Pancreas (tissue), 10 donors: Measurements from ENCODE around the gene CLEC4E. TPM values are rescaled to one million over a fixed set of nuclear protein-coding genes. Genes with fewer than 3 reads are reported as not detected.
"Not testable (repeated sequence)": the region's sequence is repeated elsewhere in the genome, so short reads cannot be mapped to it uniquely, and the experiment has no call there.

Experiments
- ATAC-seq, 4 donors: fragments of 200-7000 bp; cut with Tn5 transposase; one replicate each; pipeline versions ENCODE4 v1.8.0 to v1.9.1; 2020; ENCODE audit warnings: mild to moderate bottlenecking in 4 of 4, moderate library complexity in 4 of 4
- DNase-seq, 6 donors: peaks; one replicate each; pipeline ENCODE4 v3.0.0-alpha.2; 2020
- FAIRE-seq: peaks from 2 replicates; lab custom pipeline; 2012; peaks lifted over from hg19 to GRCh38; lab: Jason Lieb, UNC
- H3K27ac ChIP-seq, 4 donors: fragments of 200-600 bp; sonication (generic); 1 replicate in 3 of 4; 2 replicates in 1 of 4; pipeline versions ENCODE4 v1.5.0 to v1.8.0; 2020
- H3K27me3 ChIP-seq, 4 donors: fragments of 200-600 bp; one replicate each; pipeline ENCODE4 v1.8.0; 2021
- H3K36me3 ChIP-seq, 3 donors: fragments of 200-600 bp; sonication (generic) in 1 of 3; one replicate each; pipeline versions ENCODE4 v1.5.0 to v1.8.0; 2020 to 2021
- H3K4me1 ChIP-seq, 3 donors: fragments of 200-600 bp; one replicate each; pipeline ENCODE4 v1.8.0; 2021
- H3K4me3 ChIP-seq, 4 donors: fragments of 200-600 bp; sonication (generic) in 2 of 4; one replicate each; pipeline versions ENCODE4 v1.5.0 to v1.8.0; 2020 to 2021
- H3K9me3 ChIP-seq, 4 donors: fragments of 200-600 bp; one replicate each; pipeline ENCODE4 v1.8.0; 2021
- CTCF ChIP-seq, 4 donors: fragments of 200-600 bp; sonication (generic) in 3 of 4; IDR thresholded peaks; one replicate each; pipeline versions ENCODE4 v1.5.0 to v1.8.0; 2021; ENCODE audit warnings: antibody characterized with exemption in 4 of 4
- WGBS, 2 donors: extraction: QIAGEN DNeasy Blood & Tissue Kit; methylation state at CpG; one replicate each; pipeline ENCODE4 v1.1.7; 2013; 5-methylcytosine and 5-hydroxymethylcytosine counted together
- intact Hi-C, 3 donors: fragments of 100-400 bp; cut with DNase I; formaldehyde crosslinking; loops; one replicate each; pipeline versions ENCODE4 v1.11.1 to v1.14.2; 2022
- polyA plus RNA-seq, 2 donors: library from polyadenylated mRNA; stranded (reverse); fragments of 200-250 nt; gene quantifications; one replicate each; pipeline ENCODE4 v1.2.3, GENCODE V29; 2013
- total RNA-seq, 6 donors: library from RNA; stranded (reverse); fragmentation: NEBNext Ultra II Directional in 4 of 6; extraction: Animal tissue kit (Norgen Biotek cat#: 25700) in 4 of 6; gene quantifications; one replicate each; pipeline versions ENCODE4 v1.2.1 to v1.2.4, GENCODE V29; 2021 to 2023
- donor health status: healthy with polysubstance abuse.
- donor health status: DM: no; HTN: no; CAD: no; lungs with moderate emphysema.
- donor health status: DM: no; HTN: no; CAD: no.
- donor health status: control.
- donor health status: control.
- donor health status: Bipolar disorder and iron deficiency.
- donor health status: DM: yes; HTN: yes; CAD: no.
- donor health status: DM: no; HTN: no; CAD: no.
- donor health status: DM: no; HTN: no; CAD: no.
- donor health status: DM: yes; HTN: yes; CAD: no.

The CLEC4E gene
- 1 to 10 TPM in 2 of 6 donors, under 1 TPM in 2, not detected in 2; 0.35 to 1.7 (median 0.94) TPM for total RNA-seq
- under 1 TPM; 0.19 to 0.68 TPM for polyA plus RNA-seq

GRCh38 chr12:8540831-8541230 lies at the start of gene CLEC4E:
Gene CLEC4E (minus strand): TSS chr12:8540905. CDS start chr12:8540797, 108 bp downstream.
- FAIRE-seq, intact Hi-C loops, H3K4me3 ChIP-seq, H3K36me3 ChIP-seq, DNase-seq, H3K9me3 ChIP-seq, H3K27ac ChIP-seq, H3K27me3 ChIP-seq, H3K4me1 ChIP-seq: not testable (repeated sequence)
- ATAC-seq, result peak in 2 of 4 donors; percentile 65 to 74
- WGBS, 2 donors, result 33 to 41% methylated on average over 4 of the region's 4 CpGs

- FAIRE-seq (no peak), ATAC-seq (no peak), DNase-seq (no peak)
- 64 to 76% methylated on average over 7 of the region's 7 CpGs for whole genome bisulfite sequencing, 2 donors
- intact Hi-C loops, result no loop called here
- Histone ChIP-seq H3K27me3 (no peaks in the 10 kb centered on the region), H3K4me3 (no peak overlapping the region), H3K4me1 (no peaks in the 10 kb centered on the region), H3K9me3 (no peaks in the 10 kb centered on the region), H3K36me3 (no peaks in the 10 kb centered on the region), H3K27ac (no peak overlapping the region)
- TF ChIP-seq CTCF (IDR thresholded peaks at IDR 0.05), result no peak
Observed at GRCh38 chr12:8589679-8590078, 49.0 kb upstream of the CLEC4E start.

- ATAC-seq, intact Hi-C loops, H3K4me3 ChIP-seq, DNase-seq, H3K27ac ChIP-seq, H3K9me3 ChIP-seq, FAIRE-seq, H3K27me3 ChIP-seq, H3K36me3 ChIP-seq, H3K4me1 ChIP-seq: not testable (repeated sequence)
- 85 to 94% methylated on average over 13 of the region's 13 CpGs for whole genome bisulfite sequencing, 2 donors
Observed at GRCh38 chr12:8584478-8584877, 43.8 kb upstream of the CLEC4E start.

- H3K9me3 ChIP-seq, result no peaks in the 10 kb centered on the region
- intact Hi-C loops, result no loop called here
- FAIRE-seq, result no peak
- ATAC-seq, result no peak
- H3K27me3 ChIP-seq, result no peaks in the 10 kb centered on the region
- no peak for DNase-seq
- no peaks in the 10 kb centered on the region for H3K36me3 ChIP-seq
- no peak for TF ChIP-seq CTCF (IDR thresholded peaks at IDR 0.05)
- H3K4me3 ChIP-seq, result no peak overlapping the region
- no peaks in the 10 kb centered on the region for H3K4me1 ChIP-seq
- no peak overlapping the region for H3K27ac ChIP-seq
- 78% methylated on average over 7 of the region's 7 CpGs for WGBS, 2 donors
Observed at GRCh38 chr12:8584004-8584403, 43.3 kb upstream of the CLEC4E start.

- no peaks in the 10 kb centered on the region for H3K36me3 ChIP-seq
- H3K27me3 ChIP-seq, result no peaks in the 10 kb centered on the region
- H3K9me3 ChIP-seq, result no peaks in the 10 kb centered on the region
- no peaks in the 10 kb centered on the region for H3K4me1 ChIP-seq
- H3K27ac ChIP-seq, result no peak overlapping the region
- no peak for DNase-seq
- no peak for TF ChIP-seq CTCF (IDR thresholded peaks at IDR 0.05)
- intact Hi-C loops, result no loop called here
- no peak for ATAC-seq
- WGBS, 2 donors, result 31 to 34% methylated on average over 9 of the region's 9 CpGs
- FAIRE-seq, result no peak
- H3K4me3 ChIP-seq, result no peak overlapping the region
Observed at GRCh38 chr12:8581098-8581784, 40.5 kb upstream of the CLEC4E start.

GRCh38 chr12:8577879-8578278 lies 37.2 kb upstream of the CLEC4E start:
- ATAC-seq, result no peak

More at GRCh38 chr12:8577879-8578278, 37.2 kb upstream of the CLEC4E start:
- no peak for DNase-seq
- H3K9me3 ChIP-seq, result no peaks in the 10 kb centered on the region
- H3K36me3 ChIP-seq, result no peaks in the 10 kb centered on the region
- WGBS, 2 donors, result 69 to 83% methylated on average over 3 of the region's 3 CpGs
- FAIRE-seq, result no peak
- intact Hi-C loops, result no loop called here
- H3K27me3 ChIP-seq, result no peaks in the 10 kb centered on the region
- H3K4me1 ChIP-seq, result no peaks in the 10 kb centered on the region
- no peak overlapping the region for H3K4me3 ChIP-seq
- H3K27ac ChIP-seq, result no peak overlapping the region
- TF ChIP-seq CTCF (IDR thresholded peaks at IDR 0.05), result no peak
